ENCODE results near the gene NPHS1. TPM values are rescaled to one million over a fixed set of nuclear protein-coding genes. Genes with fewer than 3 reads are reported as not detected.

Gene NPHS1
- total RNA-seq, 1 donor from 2014 or later = 0.62 TPM

DNA sequence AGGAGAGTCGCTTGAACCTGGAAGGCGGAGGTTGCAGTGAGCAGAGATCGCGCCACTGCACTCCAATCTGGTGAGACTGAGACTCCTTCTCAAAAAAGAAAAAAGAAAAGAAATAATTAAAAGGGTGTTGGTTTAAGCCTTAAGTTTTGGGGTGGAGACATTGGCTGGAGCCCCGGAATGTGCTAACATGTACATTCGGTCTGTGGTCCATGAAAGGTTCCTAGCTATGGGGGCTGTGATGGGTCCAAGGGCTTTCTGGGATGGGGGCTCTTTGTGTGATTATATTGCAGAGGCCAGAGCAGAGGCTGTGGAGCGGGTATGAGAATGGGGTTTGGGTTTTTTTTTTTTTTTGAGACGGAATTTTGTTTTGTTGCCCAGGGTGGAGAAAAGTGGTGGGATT is 33.6 kb upstream of the NPHS1 start:
- H3K27me3 ChIP-seq = no peaks in the 10 kb centered on the region
- Mint-ChIP-seq H3K36me3 (peaks cover 17% of the 10 kb centered on the region), H3K9me3 (no peaks in the 10 kb centered on the region), H3K27ac (no peak overlapping the region), H3K27me3 (ENCODE audit: insufficient read depth, low read depth) (peaks cover 5% of the 10 kb centered on the region), H3K4me3 (no peak overlapping the region), H3K4me1 (no peaks in the 10 kb centered on the region)
- TF ChIP-seq EZH2phosphoT487 (IDR thresholded peaks at IDR 0.05) (no peak), EZH2 (IDR thresholded peaks at IDR 0.05) (no peak)
- TF ChIP-seq, protein P1, sequence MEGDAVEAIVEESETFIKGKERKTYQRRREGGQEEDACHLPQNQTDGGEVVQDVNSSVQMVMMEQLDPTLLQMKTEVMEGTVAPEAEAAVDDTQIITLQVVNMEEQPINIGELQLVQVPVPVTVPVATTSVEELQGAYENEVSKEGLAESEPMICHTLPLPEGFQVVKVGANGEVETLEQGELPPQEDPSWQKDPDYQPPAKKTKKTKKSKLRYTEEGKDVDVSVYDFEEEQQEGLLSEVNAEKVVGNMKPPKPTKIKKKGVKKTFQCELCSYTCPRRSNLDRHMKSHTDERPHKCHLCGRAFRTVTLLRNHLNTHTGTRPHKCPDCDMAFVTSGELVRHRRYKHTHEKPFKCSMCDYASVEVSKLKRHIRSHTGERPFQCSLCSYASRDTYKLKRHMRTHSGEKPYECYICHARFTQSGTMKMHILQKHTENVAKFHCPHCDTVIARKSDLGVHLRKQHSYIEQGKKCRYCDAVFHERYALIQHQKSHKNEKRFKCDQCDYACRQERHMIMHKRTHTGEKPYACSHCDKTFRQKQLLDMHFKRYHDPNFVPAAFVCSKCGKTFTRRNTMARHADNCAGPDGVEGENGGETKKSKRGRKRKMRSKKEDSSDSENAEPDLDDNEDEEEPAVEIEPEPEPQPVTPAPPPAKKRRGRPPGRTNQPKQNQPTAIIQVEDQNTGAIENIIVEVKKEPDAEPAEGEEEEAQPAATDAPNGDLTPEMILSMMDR (IDR thresholded peaks at IDR 0.05) = no peak
- H2AFZ ChIP-seq (replicated peaks) = no peak overlapping the region
- H3K4me3 ChIP-seq = no peak overlapping the region
- H3K36me3 ChIP-seq = no peaks in the 10 kb centered on the region
- H3K27ac ChIP-seq = no peak overlapping the region
- H3K9ac ChIP-seq = no peak overlapping the region
- H3K4me1 ChIP-seq = no peaks in the 10 kb centered on the region
- H3K9me3 ChIP-seq (ENCODE audit: low read depth) = no peaks in the 10 kb centered on the region
- H3K79me2 ChIP-seq (ENCODE audit: low read depth) = no peaks in the 10 kb centered on the region
- no peaks in the 10 kb centered on the region for H3F3A ChIP-seq (ENCODE audit: low read depth)
- no peak for DNase-seq (ENCODE audit: low spot score)
- H4K20me1 ChIP-seq (ENCODE audit: low read depth) = no peaks in the 10 kb centered on the region
- H3K4me2 ChIP-seq = no peak overlapping the region

DNA sequence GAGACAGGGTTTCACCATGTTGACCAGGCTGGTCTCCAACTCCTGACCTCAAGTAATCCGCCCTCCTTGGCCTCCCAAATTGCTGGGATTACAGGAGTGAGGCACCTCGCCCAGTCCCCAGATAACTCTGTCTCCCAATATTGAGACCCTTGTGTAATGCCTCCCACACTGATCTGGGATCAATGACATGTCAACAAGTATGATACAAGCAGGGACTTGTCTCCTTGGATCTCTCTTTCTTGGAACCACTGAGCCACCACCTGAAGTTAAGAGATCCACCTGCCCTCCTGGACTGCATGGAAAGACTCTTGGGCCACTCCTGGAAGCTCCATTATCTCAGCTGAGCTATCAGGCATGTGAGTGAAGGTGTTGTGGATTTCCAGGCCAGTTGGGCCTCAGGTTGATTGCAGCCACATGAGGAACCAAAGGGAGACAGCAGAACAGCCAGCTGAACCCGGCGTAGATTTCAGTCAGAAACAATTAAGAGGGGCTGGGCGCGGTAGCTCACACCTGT is 33.0 kb upstream of the NPHS1 start:
- Histone ChIP-seq H3K27me3 (no peaks in the 10 kb centered on the region), H3K27ac (no peak overlapping the region), H2AFZ (replicated peaks) (no peak overlapping the region), H3F3A (ENCODE audit: low read depth) (no peaks in the 10 kb centered on the region), H3K9ac (no peak overlapping the region), H3K4me3 (no peak overlapping the region), H4K20me1 (ENCODE audit: low read depth) (no peaks in the 10 kb centered on the region), H3K36me3 (no peaks in the 10 kb centered on the region), H3K79me2 (ENCODE audit: low read depth) (no peaks in the 10 kb centered on the region), H3K4me1 (no peaks in the 10 kb centered on the region), H3K9me3 (ENCODE audit: low read depth) (no peaks in the 10 kb centered on the region), H3K4me2 (no peak overlapping the region)
- Mint-ChIP-seq H3K4me3 (no peak overlapping the region), H3K27me3 (ENCODE audit: insufficient read depth, low read depth) (peaks cover 5% of the 10 kb centered on the region), H3K4me1 (no peaks in the 10 kb centered on the region), H3K9me3 (no peaks in the 10 kb centered on the region), H3K27ac (no peak overlapping the region), H3K36me3 (peaks cover 17% of the 10 kb centered on the region)
- DNase-seq (ENCODE audit: low spot score) = no peak
- no peak for TF ChIP-seq EZH2 (IDR thresholded peaks at IDR 0.05)
- TF ChIP-seq, protein P1 (IDR thresholded peaks at IDR 0.05) = no peak
- no peak for TF ChIP-seq EZH2phosphoT487 (IDR thresholded peaks at IDR 0.05)

DNA sequence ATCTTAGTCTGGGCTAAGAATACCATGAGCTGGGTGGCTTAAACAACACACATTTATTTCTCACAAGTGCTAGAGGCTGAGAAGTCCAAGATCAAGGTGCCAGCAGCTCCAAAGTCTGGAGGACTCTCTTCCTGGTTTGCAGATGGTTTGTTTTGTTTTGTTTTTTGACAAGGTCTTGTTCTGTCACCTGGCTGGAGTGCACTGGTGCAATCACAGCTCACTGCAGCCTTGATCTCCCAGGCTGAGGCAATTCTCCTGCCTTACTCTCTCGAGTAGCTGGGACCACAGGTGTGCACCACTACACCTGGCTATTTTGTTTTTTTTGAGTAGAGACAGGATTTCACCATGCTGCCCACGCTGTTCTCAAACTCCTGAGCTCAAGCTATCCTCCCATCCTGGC is 31.6 kb upstream of the NPHS1 start:
- Histone ChIP-seq H3K27ac (no peak overlapping the region), H3K9ac (no peak overlapping the region), H3K36me3 (no peaks in the 10 kb centered on the region), H4K20me1 (ENCODE audit: low read depth) (peaks cover 11% of the 10 kb centered on the region), H2AFZ (replicated peaks) (no peak overlapping the region), H3K4me3 (no peak overlapping the region), H3K9me3 (ENCODE audit: low read depth) (no peaks in the 10 kb centered on the region), H3K79me2 (ENCODE audit: low read depth) (no peaks in the 10 kb centered on the region), H3K4me2 (no peak overlapping the region), H3F3A (ENCODE audit: low read depth) (no peaks in the 10 kb centered on the region), H3K4me1 (no peaks in the 10 kb centered on the region), H3K27me3 (no peaks in the 10 kb centered on the region)
- Mint-ChIP-seq H3K4me3 (no peak overlapping the region), H3K27me3 (ENCODE audit: insufficient read depth, low read depth) (peaks cover 7% of the 10 kb centered on the region), H3K9me3 (no peaks in the 10 kb centered on the region), H3K4me1 (peaks cover 9% of the 10 kb centered on the region), H3K36me3 (peaks cover 16% of the 10 kb centered on the region), H3K27ac (no peak overlapping the region)
- DNase-seq (ENCODE audit: low spot score) = no peak
- TF ChIP-seq EZH2 (IDR thresholded peaks at IDR 0.05) (no peak), EZH2phosphoT487 (IDR thresholded peaks at IDR 0.05) (no peak)
- TF ChIP-seq, protein P1 (IDR thresholded peaks at IDR 0.05) = no peak
